Measurements from ENCODE around the gene AFM.

The AFM gene

GRCh38 chr4:73443224-73443623 lies 38.3 kb upstream of the AFM start:
- Histone ChIP-seq H3K4me3 (ENCODE audit: low read depth, low read length) (no peak overlapping the region), H3K9me3 (ENCODE audit: control insufficient read depth, insufficient read depth, low read depth, low read length) (no peaks in the 10 kb centered on the region), H3K4me1 (ENCODE audit: control insufficient read depth, insufficient read depth, low read length) (no peaks in the 10 kb centered on the region), H3K27ac (ENCODE audit: extremely low read depth, low read depth, low read length) (no peak overlapping the region), H3K36me3 (ENCODE audit: control insufficient read depth in 2 of 2, insufficient read depth in 1 of 2, low read length in 2 of 2) (no peaks in the 10 kb centered on the region)
- TF ChIP-seq, protein P1, sequence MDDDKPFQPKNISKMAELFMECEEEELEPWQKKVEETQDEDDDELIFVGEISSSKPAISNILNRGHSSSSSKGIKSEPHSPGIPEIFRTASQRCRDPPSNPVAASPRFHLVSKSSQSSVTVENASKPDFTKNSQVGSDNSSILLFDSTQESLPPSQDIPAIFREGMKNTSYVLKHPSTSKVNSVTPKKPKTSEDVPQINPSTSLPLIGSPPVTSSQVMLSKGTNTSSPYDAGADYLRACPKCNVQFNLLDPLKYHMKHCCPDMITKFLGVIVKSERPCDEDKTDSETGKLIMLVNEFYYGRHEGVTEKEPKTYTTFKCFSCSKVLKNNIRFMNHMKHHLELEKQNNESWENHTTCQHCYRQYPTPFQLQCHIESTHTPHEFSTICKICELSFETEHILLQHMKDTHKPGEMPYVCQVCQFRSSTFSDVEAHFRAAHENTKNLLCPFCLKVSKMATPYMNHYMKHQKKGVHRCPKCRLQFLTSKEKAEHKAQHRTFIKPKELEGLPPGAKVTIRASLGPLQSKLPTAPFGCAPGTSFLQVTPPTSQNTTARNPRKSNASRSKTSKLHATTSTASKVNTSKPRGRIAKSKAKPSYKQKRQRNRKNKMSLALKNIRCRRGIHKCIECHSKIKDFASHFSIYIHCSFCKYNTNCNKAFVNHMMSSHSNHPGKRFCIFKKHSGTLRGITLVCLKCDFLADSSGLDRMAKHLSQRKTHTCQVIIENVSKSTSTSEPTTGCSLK (tag by site-specific recombination; IDR thresholded peaks at IDR 0.05) = no peak
- TF ChIP-seq ZSCAN16 (tag by site-specific recombination; IDR thresholded peaks at IDR 0.05) = no peak
- no peak for TF ChIP-seq ZNF175 (tag by site-specific recombination; IDR thresholded peaks at IDR 0.05)
- no peak for TF ChIP-seq ZNF184 (tag by site-specific recombination; IDR thresholded peaks at IDR 0.05)
- TF ChIP-seq ZBTB20 (tag by site-specific recombination; IDR thresholded peaks at IDR 0.05) = no peak
- TF ChIP-seq ZNF514 (tag by site-specific recombination; IDR thresholded peaks at IDR 0.05) = no peak
- TF ChIP-seq SETDB1 (IDR thresholded peaks at IDR 0.05; ENCODE audit: insufficient read length, low read length) = no peak
- TF ChIP-seq ELK4 (IDR thresholded peaks at IDR 0.05; ENCODE audit: borderline replicate concordance, low read depth, low read length) = no peak
- TF ChIP-seq, protein P2, sequence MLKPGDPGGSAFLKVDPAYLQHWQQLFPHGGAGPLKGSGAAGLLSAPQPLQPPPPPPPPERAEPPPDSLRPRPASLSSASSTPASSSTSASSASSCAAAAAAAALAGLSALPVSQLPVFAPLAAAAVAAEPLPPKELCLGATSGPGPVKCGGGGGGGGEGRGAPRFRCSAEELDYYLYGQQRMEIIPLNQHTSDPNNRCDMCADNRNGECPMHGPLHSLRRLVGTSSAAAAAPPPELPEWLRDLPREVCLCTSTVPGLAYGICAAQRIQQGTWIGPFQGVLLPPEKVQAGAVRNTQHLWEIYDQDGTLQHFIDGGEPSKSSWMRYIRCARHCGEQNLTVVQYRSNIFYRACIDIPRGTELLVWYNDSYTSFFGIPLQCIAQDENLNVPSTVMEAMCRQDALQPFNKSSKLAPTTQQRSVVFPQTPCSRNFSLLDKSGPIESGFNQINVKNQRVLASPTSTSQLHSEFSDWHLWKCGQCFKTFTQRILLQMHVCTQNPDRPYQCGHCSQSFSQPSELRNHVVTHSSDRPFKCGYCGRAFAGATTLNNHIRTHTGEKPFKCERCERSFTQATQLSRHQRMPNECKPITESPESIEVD (tag by site-specific recombination; IDR thresholded peaks at IDR 0.05) = no peak
- no peak for TF ChIP-seq ZNF133 (tag by site-specific recombination; IDR thresholded peaks at IDR 0.05)
- no peak for TF ChIP-seq ZNF10 (tag by site-specific recombination; IDR thresholded peaks at IDR 0.05)
- no peak for TF ChIP-seq BCL6B (tag by site-specific recombination; IDR thresholded peaks at IDR 0.05)
- no peak for TF ChIP-seq ZNF473 (tag by site-specific recombination; IDR thresholded peaks at IDR 0.05)
- no peak for TF ChIP-seq ZNF580 (tag by site-specific recombination; IDR thresholded peaks at IDR 0.05)
- no peak for TF ChIP-seq IKZF3 (tag by site-specific recombination; IDR thresholded peaks at IDR 0.05)
- no peak for TF ChIP-seq ZNF707 (tag by site-specific recombination; IDR thresholded peaks at IDR 0.05)
- CTCF ChIA-PET = interaction anchor here (0.6 to 1.0 kb wide), 4 partner anchors 11 to 102 kb away, joined by 3 read pairs; no protein-coding TSS in a partner anchor
- POLR2A ChIA-PET = no interaction called here

- no peaks in the 10 kb centered on the region for H3K36me3 ChIP-seq (ENCODE audit: control insufficient read depth in 2 of 2, insufficient read depth in 1 of 2, low read length in 2 of 2)
- no peaks in the 10 kb centered on the region for H3K9me3 ChIP-seq (ENCODE audit: control insufficient read depth, insufficient read depth, low read depth, low read length)
- no peaks in the 10 kb centered on the region for H3K4me1 ChIP-seq (ENCODE audit: control insufficient read depth, insufficient read depth, low read length)
- CTCF ChIA-PET = interaction anchor here (0.6 to 2.7 kb wide), 26 partner anchors 8 to 689 kb away, joined by 3 to 20 read pairs (median 4); partner anchors contain the start of gene AFP
- no peak overlapping the region for H3K27ac ChIP-seq (ENCODE audit: extremely low read depth, low read depth, low read length)
- POLR2A ChIA-PET = no interaction called here
- H3K4me3 ChIP-seq (ENCODE audit: low read depth, low read length) = no peak overlapping the region
- TF ChIP-seq ZNF416 (tag by site-specific recombination; IDR thresholded peaks at IDR 0.05) = no peak
- TF ChIP-seq ZNF146 (tag by site-specific recombination; IDR thresholded peaks at IDR 0.05) = no peak
- no peak for TF ChIP-seq REST (tag by site-specific recombination; IDR thresholded peaks at IDR 0.05)
- TF ChIP-seq, protein P1 (tag by site-specific recombination; IDR thresholded peaks at IDR 0.05) = no peak
- no peak for TF ChIP-seq ZNF624 (tag by site-specific recombination; IDR thresholded peaks at IDR 0.05)
These were observed 35.9 kb upstream of the AFM start for GRCh38 chr4:73445383-73446335.

All from HEK293 (cell line).